ENCODE data around the gene NRXN3.

DNA sequence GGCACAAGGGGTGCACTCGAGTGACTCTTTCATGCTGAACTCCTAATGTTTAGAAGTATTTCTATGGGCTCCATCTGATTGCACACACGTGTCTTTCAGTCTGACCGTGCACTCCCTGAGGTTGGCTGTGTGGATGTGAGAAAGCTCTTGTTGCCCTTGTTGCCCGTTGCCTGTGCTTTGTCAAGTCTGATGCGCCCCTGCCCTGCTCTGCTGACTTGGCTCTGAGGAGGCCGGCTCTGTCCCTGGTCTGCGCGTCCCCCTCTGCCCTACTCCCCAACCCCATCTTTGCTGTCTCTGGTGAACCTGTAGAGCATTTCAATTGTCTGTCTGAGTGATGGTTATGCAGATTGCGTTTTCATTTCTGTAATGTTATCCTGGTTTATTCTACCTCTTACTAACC lies 802.3 kb downstream of the NRXN3 start:
- TF ChIP-seq, protein P1, sequence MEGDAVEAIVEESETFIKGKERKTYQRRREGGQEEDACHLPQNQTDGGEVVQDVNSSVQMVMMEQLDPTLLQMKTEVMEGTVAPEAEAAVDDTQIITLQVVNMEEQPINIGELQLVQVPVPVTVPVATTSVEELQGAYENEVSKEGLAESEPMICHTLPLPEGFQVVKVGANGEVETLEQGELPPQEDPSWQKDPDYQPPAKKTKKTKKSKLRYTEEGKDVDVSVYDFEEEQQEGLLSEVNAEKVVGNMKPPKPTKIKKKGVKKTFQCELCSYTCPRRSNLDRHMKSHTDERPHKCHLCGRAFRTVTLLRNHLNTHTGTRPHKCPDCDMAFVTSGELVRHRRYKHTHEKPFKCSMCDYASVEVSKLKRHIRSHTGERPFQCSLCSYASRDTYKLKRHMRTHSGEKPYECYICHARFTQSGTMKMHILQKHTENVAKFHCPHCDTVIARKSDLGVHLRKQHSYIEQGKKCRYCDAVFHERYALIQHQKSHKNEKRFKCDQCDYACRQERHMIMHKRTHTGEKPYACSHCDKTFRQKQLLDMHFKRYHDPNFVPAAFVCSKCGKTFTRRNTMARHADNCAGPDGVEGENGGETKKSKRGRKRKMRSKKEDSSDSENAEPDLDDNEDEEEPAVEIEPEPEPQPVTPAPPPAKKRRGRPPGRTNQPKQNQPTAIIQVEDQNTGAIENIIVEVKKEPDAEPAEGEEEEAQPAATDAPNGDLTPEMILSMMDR (IDR thresholded peaks at IDR 0.05), result no peak
- TF ChIP-seq EZH2 (IDR thresholded peaks at IDR 0.05; ENCODE audit: borderline replicate concordance, insufficient read depth, low read depth, low read length, poor library complexity, severe bottlenecking), result no peak
